ENCODE data around the gene MRPL36. TPM values are rescaled to one million over a fixed set of nuclear protein-coding genes. Genes with fewer than 3 reads are reported as not detected.

The MRPL36 gene
- total and polyA plus RNA-seq, 2 of the 4 experiments (the other 2 are of a cell fraction), result 85.9 to 103 TPM

DNA sequence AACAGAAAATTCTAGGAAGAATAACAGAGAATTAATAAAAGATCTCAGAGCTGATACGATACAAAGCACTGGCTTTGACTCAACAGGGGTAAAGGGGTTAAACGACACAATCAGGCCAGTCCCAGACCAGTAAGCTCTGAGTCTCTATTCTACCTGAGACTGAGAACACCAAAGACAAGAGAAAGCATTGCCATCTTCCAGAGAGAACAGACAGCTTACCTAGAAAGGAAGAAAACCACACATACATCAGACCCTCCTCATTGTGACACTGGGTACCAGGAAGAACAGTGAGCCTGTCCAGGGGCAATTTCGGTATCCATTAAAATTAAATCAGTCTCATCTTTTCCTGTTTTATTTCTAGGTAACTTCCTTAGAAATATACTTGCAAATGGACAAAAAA is 41.1 kb downstream of the MRPL36 start:
- Histone ChIP-seq H3K27me3 (ENCODE audit: control insufficient read depth, insufficient read depth, low read length) (peaks cover 17% of the 10 kb centered on the region; the same call in 1 of the 2 replicates), H3K23ac (ENCODE audit: low read depth, low read length) (no peak overlapping the region), H3K9ac (ENCODE audit: low read depth, low read length) (no peak overlapping the region), H3K56ac (ENCODE audit: extremely low read depth, insufficient read depth, low read length) (no peak overlapping the region), H4K20me1 (ENCODE audit: insufficient read depth, low read length) (no peaks in the 10 kb centered on the region), H3K4me3 (ENCODE audit: insufficient read depth, low read depth, low read length) (no peak overlapping the region), H3K9me1 (ENCODE audit: insufficient read depth, low read length) (no peaks in the 10 kb centered on the region), H3K9me3 (ENCODE audit: control insufficient read depth, insufficient read depth, low read length) (peaks cover 2% of the 10 kb centered on the region; the same call in 1 of the 2 replicates), H4K8ac (ENCODE audit: low read depth in 2 of 2, low read length in 2 of 2) (no peak overlapping the region), H3K18ac (ENCODE audit: low read depth, low read length) (no peak overlapping the region), H4K5ac (ENCODE audit: low read depth, low read length) (no peak overlapping the region), H2BK15ac (ENCODE audit: low read depth, low read length) (no peak overlapping the region), H2BK20ac (ENCODE audit: low read depth, low read length) (no peak overlapping the region), H3K4me2 (ENCODE audit: low read depth, low read length) (no peak overlapping the region), H3K27ac (ENCODE audit: insufficient read depth, low read length) (no peak overlapping the region), H3K14ac (replicated peaks; ENCODE audit: low read depth, low read length) (no peak overlapping the region), H3K4ac (ENCODE audit: low read depth, low read length) (no peak overlapping the region), H3K36me3 (ENCODE audit: control insufficient read depth, insufficient read depth, low read length) (no peaks in the 10 kb centered on the region), H2AK9ac (replicated peaks; ENCODE audit: low read depth, low read length, poor library complexity) (no peak overlapping the region), H2BK120ac (ENCODE audit: low read depth, low read length) (no peak overlapping the region), H4K91ac (ENCODE audit: insufficient read depth, low read depth, low read length) (no peak overlapping the region), H3K79me1 (ENCODE audit: low read depth in 1 of 2, low read length in 2 of 2) (no peaks in the 10 kb centered on the region), H2AFZ (replicated peaks; ENCODE audit: low read length, poor library complexity) (no peak overlapping the region), H3K4me1 (ENCODE audit: control insufficient read depth, insufficient read depth, low read length) (no peaks in the 10 kb centered on the region), H2BK5ac (ENCODE audit: low read depth, low read length, poor library complexity, severe bottlenecking) (no peak overlapping the region), H2AK5ac (ENCODE audit: low read depth, low read length) (no peak overlapping the region)
- in situ Hi-C loops (cut with MboI; ENCODE audit: low sequenced_read_pairs) (loop anchor here (5.0 kb wide), 1 partner anchor 284 kb away; no protein-coding TSS in a partner anchor), dilution Hi-C loops (cut with HindIII; ENCODE audit: low sequenced_read_pairs, unreplicated experiment) (no loop called here), intact Hi-C loops (cut with micrococcal nuclease) (no loop called here)
- no peak for DNase-seq
- ATAC-seq (ENCODE audit: low read depth), result no peak
- TF ChIP-seq FOS (IDR thresholded peaks at IDR 0.05; ENCODE audit: low read depth, low read length), result no peak
- TF ChIP-seq, protein P1, sequence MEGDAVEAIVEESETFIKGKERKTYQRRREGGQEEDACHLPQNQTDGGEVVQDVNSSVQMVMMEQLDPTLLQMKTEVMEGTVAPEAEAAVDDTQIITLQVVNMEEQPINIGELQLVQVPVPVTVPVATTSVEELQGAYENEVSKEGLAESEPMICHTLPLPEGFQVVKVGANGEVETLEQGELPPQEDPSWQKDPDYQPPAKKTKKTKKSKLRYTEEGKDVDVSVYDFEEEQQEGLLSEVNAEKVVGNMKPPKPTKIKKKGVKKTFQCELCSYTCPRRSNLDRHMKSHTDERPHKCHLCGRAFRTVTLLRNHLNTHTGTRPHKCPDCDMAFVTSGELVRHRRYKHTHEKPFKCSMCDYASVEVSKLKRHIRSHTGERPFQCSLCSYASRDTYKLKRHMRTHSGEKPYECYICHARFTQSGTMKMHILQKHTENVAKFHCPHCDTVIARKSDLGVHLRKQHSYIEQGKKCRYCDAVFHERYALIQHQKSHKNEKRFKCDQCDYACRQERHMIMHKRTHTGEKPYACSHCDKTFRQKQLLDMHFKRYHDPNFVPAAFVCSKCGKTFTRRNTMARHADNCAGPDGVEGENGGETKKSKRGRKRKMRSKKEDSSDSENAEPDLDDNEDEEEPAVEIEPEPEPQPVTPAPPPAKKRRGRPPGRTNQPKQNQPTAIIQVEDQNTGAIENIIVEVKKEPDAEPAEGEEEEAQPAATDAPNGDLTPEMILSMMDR (conservative IDR thresholded peaks at IDR 0.05; ENCODE audit: low read depth, low read length), result no peak
- TF ChIP-seq RAD21 (IDR thresholded peaks at IDR 0.05; ENCODE audit: low read length), result no peak
- TF ChIP-seq CEBPB (IDR thresholded peaks at IDR 0.05; ENCODE audit: low read depth, low read length), result no peak
- TF ChIP-seq, protein P2, sequence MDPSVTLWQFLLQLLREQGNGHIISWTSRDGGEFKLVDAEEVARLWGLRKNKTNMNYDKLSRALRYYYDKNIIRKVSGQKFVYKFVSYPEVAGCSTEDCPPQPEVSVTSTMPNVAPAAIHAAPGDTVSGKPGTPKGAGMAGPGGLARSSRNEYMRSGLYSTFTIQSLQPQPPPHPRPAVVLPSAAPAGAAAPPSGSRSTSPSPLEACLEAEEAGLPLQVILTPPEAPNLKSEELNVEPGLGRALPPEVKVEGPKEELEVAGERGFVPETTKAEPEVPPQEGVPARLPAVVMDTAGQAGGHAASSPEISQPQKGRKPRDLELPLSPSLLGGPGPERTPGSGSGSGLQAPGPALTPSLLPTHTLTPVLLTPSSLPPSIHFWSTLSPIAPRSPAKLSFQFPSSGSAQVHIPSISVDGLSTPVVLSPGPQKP (IDR thresholded peaks at IDR 0.05; ENCODE audit: borderline replicate concordance, low read depth, low read length), result no peak
- TF ChIP-seq MXI1 (IDR thresholded peaks at IDR 0.05; ENCODE audit: borderline replicate concordance, low read depth, low read length), result no peak
- no peak for TF ChIP-seq MAFK (IDR thresholded peaks at IDR 0.05; ENCODE audit: low read depth, low read length)
- no peak for TF ChIP-seq RCOR1 (IDR thresholded peaks at IDR 0.05; ENCODE audit: insufficient replicate concordance, low read length)
- no peak for TF ChIP-seq BHLHE40 (IDR thresholded peaks at IDR 0.05; ENCODE audit: low read depth, low read length)
- POLR2A ChIA-PET (ENCODE audit: unreplicated experiment), result no interaction called here
- no CpG with 5 or more reads among the region's 3 CpGs for WGBS, 2 experiments (ENCODE audit: extremely low coverage in 2 of 2, insufficient read length in 1 of 2)
- BruUV-seq (replicated peaks), result no TSS peak
- CTCF ChIA-PET, result no interaction called here

All from IMR-90 (cell line).